PFSK-1 (cell line): Measurements from ENCODE around the gene TANGO2. TPM values are rescaled to one million over a fixed set of nuclear protein-coding genes. Genes with fewer than 3 reads are reported as not detected.

ENCODE experiments used
- FOXP2 ChIP-seq: optimal IDR thresholded peaks from 2 replicates; pipeline ENCODE3; 2011; ENCODE audit warnings: borderline replicate concordance, control low read depth, inconsistent platforms; ENCODE audit not compliant: insufficient read depth; ENCODE audit errors: extremely low read length, extremely low read depth
- POLR2AphosphoS5 ChIP-seq: IDR thresholded peaks from 2 replicates; pipeline ENCODE4 v1.6.1; 2012; ENCODE audit warnings: low read depth, mild to moderate bottlenecking, control low read depth, low read length, moderate library complexity
- REST ChIP-seq, 2 experiments: IDR thresholded peaks; 2 replicates each; pipeline versions ENCODE4 v1.6.1 to v1.8.0; 2011 to 2012; ENCODE audit warnings: low read depth in 2 of 2, low read length in 2 of 2, control low read depth in 1 of 2, inconsistent platforms in 1 of 2, mild to moderate bottlenecking in 1 of 2, moderate library complexity in 1 of 2; ENCODE audit not compliant: insufficient read depth in 1 of 2
- SIN3A ChIP-seq: IDR thresholded peaks from 2 replicates; pipeline ENCODE4 v1.6.1; 2012; ENCODE audit warnings: mild to moderate bottlenecking, low read length, moderate library complexity, borderline replicate concordance; ENCODE audit not compliant: insufficient read depth
- TAF1 ChIP-seq: IDR thresholded peaks from 2 replicates; pipeline ENCODE4 v1.6.1; 2012; ENCODE audit warnings: low read length, control low read depth, borderline replicate concordance; ENCODE audit not compliant: insufficient read depth
- polyA plus RNA-seq: library from polyadenylated mRNA; unstranded; fragments of >200 nt; gene quantifications from one replicate; pipeline ENCODE4 v1.2.1, GENCODE V29; 2012; ENCODE audit warnings: low read depth, missing spikeins; ENCODE audit not compliant: insufficient read length

Gene TANGO2
- polyA plus RNA-seq: 35.4 TPM

DNA sequence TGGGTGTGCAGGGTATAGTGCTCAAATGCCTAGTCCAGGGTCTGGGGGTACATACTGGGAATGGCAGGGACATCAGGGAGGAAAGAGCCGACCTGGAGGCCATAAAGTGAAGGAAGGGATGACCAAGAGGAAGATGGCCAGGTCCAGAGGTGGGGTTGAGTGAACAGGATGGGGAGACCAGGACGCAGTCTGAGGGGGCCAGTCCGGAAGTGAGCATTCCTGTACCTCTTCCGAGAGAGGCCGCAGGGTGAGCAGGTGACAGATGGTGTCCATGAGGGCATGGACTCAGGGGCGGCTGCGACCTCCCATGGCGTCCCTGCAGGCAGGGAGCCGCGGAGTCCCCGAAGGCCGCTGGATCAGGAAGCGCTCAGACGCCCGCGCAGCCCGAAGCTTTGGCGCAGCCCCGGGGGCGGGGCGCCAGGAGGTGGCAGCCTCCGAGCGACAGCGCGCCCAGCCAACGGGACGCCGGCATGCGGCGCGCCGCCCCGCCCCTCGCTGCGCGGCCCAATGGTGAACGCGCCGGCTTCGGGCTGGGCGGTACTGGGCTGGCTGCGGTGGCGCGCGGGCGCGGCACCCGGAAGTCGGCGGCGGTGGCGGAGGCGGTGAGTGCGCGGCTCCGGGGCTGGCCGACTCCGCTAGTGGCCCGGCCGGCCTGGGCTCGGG is at the start of gene TANGO2:
TANGO2 (plus strand) TSS at position 578 of the 663 bp plus-strand sequence. CDS start 15,689 bp downstream, outside the sequence.
- TF ChIP-seq FOXP2 (no peak), REST (IDR thresholded peaks at IDR 0.05; ENCODE audit: insufficient read depth in 1 of 2, low read depth in 2 of 2, low read length in 2 of 2) (no peak), SIN3A (no peak), TAF1 (no peak), POLR2AphosphoS5 (peak; percentile 58)

DNA sequence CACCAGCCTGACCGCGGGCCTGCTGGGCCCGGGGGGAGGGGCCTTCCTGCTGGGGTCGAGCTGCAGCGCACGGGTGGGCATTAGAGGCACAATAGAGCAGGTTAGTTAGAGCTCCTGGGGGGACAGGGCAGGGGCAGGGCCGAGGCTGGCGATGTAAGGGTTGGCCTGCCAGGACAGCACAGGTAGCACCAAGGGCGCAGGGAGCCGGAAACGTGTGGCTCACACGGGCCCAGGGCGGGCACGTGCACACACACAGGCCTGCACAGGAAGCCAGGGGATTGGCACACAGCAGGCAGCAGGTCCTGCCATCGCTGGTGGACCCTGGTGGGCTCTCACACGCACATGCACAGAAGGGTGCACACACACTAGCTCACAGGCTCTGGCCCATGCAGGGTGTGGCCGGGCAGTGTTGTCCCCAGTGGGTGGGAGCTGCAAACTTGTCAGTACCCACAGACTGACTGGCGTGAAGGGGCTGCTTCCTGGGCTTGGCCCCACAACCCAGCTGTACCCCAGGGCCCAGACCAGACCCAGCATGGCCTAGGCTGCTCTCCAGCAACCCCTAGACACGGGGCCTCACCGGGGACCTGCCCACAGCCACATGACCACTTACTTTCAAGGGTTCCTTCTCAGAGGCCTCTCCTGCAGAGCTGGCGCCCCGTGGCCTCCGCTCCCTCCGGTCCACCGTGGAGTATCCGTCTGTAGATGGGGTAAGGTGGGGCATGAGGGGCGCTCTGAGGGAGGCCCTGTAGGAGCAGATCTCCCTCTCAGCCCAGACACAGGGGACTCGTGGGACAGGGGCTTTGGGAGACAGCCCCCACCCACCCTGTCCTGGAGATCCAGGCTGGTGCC is 49.4 kb upstream of the TANGO2 start:
- TF ChIP-seq FOXP2 (no peak), TAF1 (no peak)

- no peak for TF ChIP-seq POLR2AphosphoS5
- no peak for TF ChIP-seq TAF1
- no peak for TF ChIP-seq FOXP2
- TF ChIP-seq REST (IDR thresholded peaks at IDR 0.05; ENCODE audit: insufficient read depth in 1 of 2, low read depth in 2 of 2, low read length in 2 of 2): no peak
- TF ChIP-seq SIN3A: no peak
Measured at GRCh38 chr22:19972251-19972650, 48.7 kb upstream of the TANGO2 start.

DNA sequence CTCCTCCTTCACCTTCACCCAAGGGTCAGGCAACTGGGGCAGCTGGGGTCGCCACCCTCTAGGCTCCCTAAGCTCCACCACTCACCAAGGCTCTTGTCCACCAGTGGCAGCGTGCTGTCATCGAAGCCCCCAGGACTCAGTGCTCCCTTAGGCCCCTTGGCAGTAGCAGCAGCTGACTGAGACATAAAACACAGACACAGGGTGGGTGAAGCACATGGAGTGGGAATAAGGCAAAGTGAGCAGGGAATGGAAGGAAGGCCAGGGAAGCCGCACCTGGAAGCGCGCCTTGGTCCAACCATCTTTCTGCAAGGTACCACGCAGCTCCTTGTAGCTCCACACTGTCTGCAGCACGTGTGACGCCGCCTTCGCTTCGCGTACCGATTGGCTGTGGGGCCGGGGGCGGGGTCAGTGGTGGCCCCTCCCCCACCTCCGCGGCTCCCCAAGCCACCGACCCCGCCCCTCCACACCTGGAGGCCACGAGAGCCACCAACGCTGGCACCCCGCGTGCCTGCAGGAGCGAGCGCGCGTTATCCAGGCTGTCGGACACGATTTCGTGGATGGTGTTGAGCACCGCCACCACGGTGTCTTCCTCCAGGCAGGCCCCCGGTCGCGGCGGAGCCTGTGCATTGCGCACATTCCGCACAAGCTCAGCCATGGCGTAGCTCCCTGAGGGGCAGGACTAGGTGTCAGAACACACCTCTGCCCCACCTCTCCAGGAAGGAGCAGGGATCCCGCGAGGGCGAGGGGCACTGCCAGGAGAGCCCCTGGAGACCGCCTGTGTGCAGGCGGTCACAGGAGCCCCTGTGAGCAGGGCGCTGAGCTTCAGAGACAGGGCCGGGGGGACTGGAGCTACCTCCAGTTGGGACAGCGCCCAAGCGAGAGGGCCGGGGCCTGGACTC is 48.0 kb upstream of the TANGO2 start:
- no peak for TF ChIP-seq SIN3A
- TF ChIP-seq TAF1: no peak
- TF ChIP-seq FOXP2: no peak
- no peak for TF ChIP-seq POLR2AphosphoS5
- no peak for TF ChIP-seq REST (IDR thresholded peaks at IDR 0.05; ENCODE audit: insufficient read depth in 1 of 2, low read depth in 2 of 2, low read length in 2 of 2)
